Lower leg skin (tissue), 3 donors: ENCODE data around the gene NEDD4L.

Experiments
- POLR2A ChIP-seq, 2 donors: fragments of 450-650 bp; IDR thresholded peaks; one replicate each; pipeline ENCODE4 v1.6.1; 2016 to 2017; ENCODE audit warnings: antibody characterized with exemption in 2 of 2, mild to moderate bottlenecking in 1 of 2, moderate library complexity in 1 of 2
- TF ChIP-seq, protein P1 (sequence below), 3 donors: fragments of 450-650 bp; IDR thresholded peaks; one replicate each; pipeline ENCODE4 v1.5.1; 2016; ENCODE audit warnings: antibody characterized with exemption in 3 of 3, mild to moderate bottlenecking in 3 of 3, moderate library complexity in 2 of 3

DNA sequence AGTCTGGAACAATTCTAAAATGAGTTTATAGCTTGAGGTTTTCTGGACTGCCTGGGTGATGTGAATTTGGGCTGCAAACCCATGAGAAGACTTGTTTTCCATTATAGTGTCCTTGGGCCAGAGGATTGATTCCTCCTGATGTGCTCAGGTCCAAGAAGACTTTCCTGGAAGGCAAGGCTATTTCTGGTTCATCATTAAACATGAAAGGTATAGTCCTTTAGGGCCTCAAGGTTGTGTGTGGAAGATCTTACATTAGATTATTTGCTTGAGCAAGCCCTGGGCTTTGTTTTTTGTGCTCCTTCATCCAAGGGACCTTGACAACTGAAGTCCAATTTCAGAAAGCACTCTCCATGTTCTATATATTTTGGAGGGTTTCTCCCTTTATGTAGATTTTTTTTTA, 26.8 kb upstream of the NEDD4L start:
- TF ChIP-seq, protein P1, sequence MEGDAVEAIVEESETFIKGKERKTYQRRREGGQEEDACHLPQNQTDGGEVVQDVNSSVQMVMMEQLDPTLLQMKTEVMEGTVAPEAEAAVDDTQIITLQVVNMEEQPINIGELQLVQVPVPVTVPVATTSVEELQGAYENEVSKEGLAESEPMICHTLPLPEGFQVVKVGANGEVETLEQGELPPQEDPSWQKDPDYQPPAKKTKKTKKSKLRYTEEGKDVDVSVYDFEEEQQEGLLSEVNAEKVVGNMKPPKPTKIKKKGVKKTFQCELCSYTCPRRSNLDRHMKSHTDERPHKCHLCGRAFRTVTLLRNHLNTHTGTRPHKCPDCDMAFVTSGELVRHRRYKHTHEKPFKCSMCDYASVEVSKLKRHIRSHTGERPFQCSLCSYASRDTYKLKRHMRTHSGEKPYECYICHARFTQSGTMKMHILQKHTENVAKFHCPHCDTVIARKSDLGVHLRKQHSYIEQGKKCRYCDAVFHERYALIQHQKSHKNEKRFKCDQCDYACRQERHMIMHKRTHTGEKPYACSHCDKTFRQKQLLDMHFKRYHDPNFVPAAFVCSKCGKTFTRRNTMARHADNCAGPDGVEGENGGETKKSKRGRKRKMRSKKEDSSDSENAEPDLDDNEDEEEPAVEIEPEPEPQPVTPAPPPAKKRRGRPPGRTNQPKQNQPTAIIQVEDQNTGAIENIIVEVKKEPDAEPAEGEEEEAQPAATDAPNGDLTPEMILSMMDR (IDR thresholded peaks at IDR 0.05) = no peak
- TF ChIP-seq POLR2A (IDR thresholded peaks at IDR 0.05) = no peak
